Effector memory CD4-positive, alpha-beta T cell (primary cell): ENCODE measurements around the gene TCIRG1.

Experiments
- DNase-seq, 3 donors: peaks; one replicate each; pipeline ENCODE4 v3.0.0-alpha.2; 2020
- H3K27ac ChIP-seq: 2 replicates; pipeline ENCODE4 v1.7.0; 2013; ENCODE audit warnings: mild to moderate bottlenecking, low read length, moderate library complexity; ENCODE audit not compliant: insufficient read depth, poor library complexity, severe bottlenecking
- H3K27me3 ChIP-seq: replicated peaks from 2 replicates; pipeline ENCODE4 v1.7.0; 2013; ENCODE audit warnings: mild to moderate bottlenecking, low read length; ENCODE audit not compliant: insufficient read depth, control insufficient read depth, poor library complexity, severe bottlenecking
- H3K36me3 ChIP-seq: 2 replicates; pipeline ENCODE4 v1.7.0; 2013; ENCODE audit warnings: mild to moderate bottlenecking, low read length, moderate library complexity; ENCODE audit not compliant: control insufficient read depth, insufficient read depth
- H3K4me1 ChIP-seq: 2 replicates; pipeline ENCODE4 v1.7.0; 2013; ENCODE audit warnings: low read length, mild to moderate bottlenecking; ENCODE audit not compliant: control insufficient read depth, insufficient read depth, poor library complexity, severe bottlenecking
- H3K4me3 ChIP-seq: 2 replicates; pipeline ENCODE4 v1.7.0; 2013; ENCODE audit warnings: low read length, low read depth, mild to moderate bottlenecking; ENCODE audit not compliant: insufficient read depth, poor library complexity, severe bottlenecking
- H3K9me3 ChIP-seq: 2 replicates; pipeline ENCODE4 v1.7.0; 2013; ENCODE audit warnings: mild to moderate bottlenecking, low read length, moderate library complexity; ENCODE audit not compliant: control insufficient read depth

Gene TCIRG1

GRCh38 chr11:68074584-68075352 lies 35.9 kb downstream of the TCIRG1 start:
- H3K27me3 ChIP-seq: no peaks in the 10 kb centered on the region
- no peaks in the 10 kb centered on the region for H3K4me1 ChIP-seq
- H3K27ac ChIP-seq: no peak overlapping the region
- H3K4me3 ChIP-seq: no peak overlapping the region
- H3K9me3 ChIP-seq: no peaks in the 10 kb centered on the region
- no peaks in the 10 kb centered on the region for H3K36me3 ChIP-seq
- no peak for DNase-seq

DNA sequence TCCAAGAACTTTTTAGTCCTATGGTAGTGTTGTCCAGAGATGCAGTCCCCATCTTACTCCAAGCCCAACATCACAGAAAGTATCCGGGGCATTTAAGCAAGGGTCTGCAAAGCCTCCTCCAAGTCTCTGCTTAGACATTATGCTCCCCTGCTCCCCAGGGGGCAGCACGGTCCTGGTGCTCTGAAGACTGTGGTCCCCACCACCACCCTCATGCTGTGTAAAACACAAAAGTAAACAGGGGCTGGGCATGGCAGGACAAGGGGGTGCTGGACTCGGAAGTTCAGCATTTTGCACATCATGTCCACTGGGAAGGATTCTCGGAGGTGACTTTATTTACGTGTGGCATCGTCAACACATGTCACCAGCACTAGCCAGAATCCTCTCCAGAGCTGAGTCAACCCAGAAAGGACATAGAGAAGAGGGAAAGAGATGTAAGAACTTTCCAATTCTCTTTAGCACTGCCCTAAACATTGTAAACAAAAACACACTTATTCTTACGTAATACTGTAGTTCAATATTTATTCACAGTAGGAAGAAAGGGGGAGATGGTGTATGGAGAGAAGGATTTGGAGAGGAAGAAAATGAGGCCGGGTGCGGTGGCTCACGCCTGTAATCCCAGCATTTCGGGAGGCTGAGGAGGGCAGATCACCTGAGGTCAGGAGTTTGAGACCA lies 37.7 kb downstream of the TCIRG1 start:
- no peak overlapping the region for H3K4me3 ChIP-seq
- no peaks in the 10 kb centered on the region for H3K36me3 ChIP-seq

GRCh38 chr11:68077617-68078582 lies 39.1 kb downstream of the TCIRG1 start:
- DNase-seq: no peak
- Histone ChIP-seq H3K4me3 (no peak overlapping the region), H3K27me3 (no peaks in the 10 kb centered on the region), H3K4me1 (no peaks in the 10 kb centered on the region), H3K9me3 (no peaks in the 10 kb centered on the region), H3K27ac (no peak overlapping the region), H3K36me3 (no peaks in the 10 kb centered on the region)

More for the DNA sequence above, 37.7 kb downstream of the TCIRG1 start:
- Histone ChIP-seq H3K27me3 (no peaks in the 10 kb centered on the region), H3K9me3 (no peaks in the 10 kb centered on the region), H3K4me1 (no peaks in the 10 kb centered on the region), H3K27ac (no peak overlapping the region)
- DNase-seq: no peak

- Histone ChIP-seq H3K4me3 (no peak overlapping the region), H3K27me3 (no peaks in the 10 kb centered on the region), H3K27ac (no peak overlapping the region), H3K4me1 (no peaks in the 10 kb centered on the region), H3K36me3 (no peaks in the 10 kb centered on the region), H3K9me3 (no peaks in the 10 kb centered on the region)
- DNase-seq: no peak
Measured at GRCh38 chr11:68080860-68081259, 42.0 kb downstream of the TCIRG1 start.

DNA sequence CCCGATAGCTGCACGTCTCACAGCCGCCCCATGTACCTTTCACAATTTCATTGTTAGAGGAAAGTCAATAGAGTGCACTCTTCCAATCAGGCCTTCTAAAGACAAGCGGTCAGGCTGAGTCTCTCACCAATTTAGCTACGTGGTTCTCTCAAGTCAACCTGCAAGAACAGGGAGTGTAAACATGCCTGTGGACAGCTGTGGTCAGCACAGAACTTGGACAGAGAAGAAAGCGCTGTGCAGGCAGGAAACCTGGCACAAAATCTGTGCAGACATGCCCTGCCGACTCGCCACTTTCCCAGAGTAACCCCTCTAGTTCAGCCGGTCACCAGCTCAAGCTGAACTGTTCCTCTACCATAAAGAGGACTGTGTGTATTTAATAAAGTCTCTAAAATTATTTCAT lies 42.9 kb downstream of the TCIRG1 start:
- no peaks in the 10 kb centered on the region for H3K9me3 ChIP-seq
- H3K36me3 ChIP-seq: no peaks in the 10 kb centered on the region
- no peak overlapping the region for H3K27ac ChIP-seq
- no peak for DNase-seq
- H3K4me3 ChIP-seq: no peak overlapping the region
- H3K27me3 ChIP-seq: no peaks in the 10 kb centered on the region
- H3K4me1 ChIP-seq: no peaks in the 10 kb centered on the region

DNA sequence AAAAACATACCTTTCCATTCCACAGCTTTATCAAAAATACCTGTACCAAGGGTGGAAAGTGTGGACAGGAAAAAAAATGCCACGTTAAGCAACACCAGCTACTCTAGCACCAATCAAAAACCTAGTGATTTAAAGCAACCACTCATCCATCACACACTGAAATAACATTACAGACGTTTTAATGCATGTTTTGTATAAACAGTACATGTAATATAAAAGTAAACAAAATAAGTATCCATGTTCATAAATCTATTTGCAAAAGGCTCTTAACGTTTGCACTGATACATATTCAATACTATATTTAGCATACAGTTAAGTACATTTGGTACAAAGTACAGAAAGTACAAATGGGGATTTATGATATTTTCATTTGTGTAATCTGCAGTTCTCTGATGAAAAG lies 43.7 kb downstream of the TCIRG1 start:
- H3K27ac ChIP-seq: no peak overlapping the region
- no peaks in the 10 kb centered on the region for H3K4me1 ChIP-seq
- H3K36me3 ChIP-seq: no peaks in the 10 kb centered on the region
- no peaks in the 10 kb centered on the region for H3K9me3 ChIP-seq
- H3K4me3 ChIP-seq: no peak overlapping the region
- H3K27me3 ChIP-seq: no peaks in the 10 kb centered on the region
- DNase-seq: no peak

GRCh38 chr11:68083517-68083916 lies 44.7 kb downstream of the TCIRG1 start:
- no peaks in the 10 kb centered on the region for H3K9me3 ChIP-seq
- no peaks in the 10 kb centered on the region for H3K4me1 ChIP-seq
- no peaks in the 10 kb centered on the region for H3K36me3 ChIP-seq
- H3K4me3 ChIP-seq: no peak overlapping the region
- no peaks in the 10 kb centered on the region for H3K27me3 ChIP-seq
- DNase-seq: no peak
- H3K27ac ChIP-seq: no peak overlapping the region

GRCh38 chr11:68089679-68090078 lies 50.9 kb downstream of the TCIRG1 start:
- Histone ChIP-seq H3K27ac (no peak overlapping the region), H3K9me3 (no peaks in the 10 kb centered on the region), H3K36me3 (no peaks in the 10 kb centered on the region), H3K4me1 (no peaks in the 10 kb centered on the region), H3K4me3 (no peak overlapping the region), H3K27me3 (no peaks in the 10 kb centered on the region)
- DNase-seq: no peak

GRCh38 chr11:68090287-68090686 lies 51.5 kb downstream of the TCIRG1 start:
- Histone ChIP-seq H3K27me3 (no peaks in the 10 kb centered on the region), H3K36me3 (no peaks in the 10 kb centered on the region), H3K4me1 (no peaks in the 10 kb centered on the region), H3K27ac (no peak overlapping the region), H3K9me3 (no peaks in the 10 kb centered on the region), H3K4me3 (no peak overlapping the region)
- DNase-seq: no peak
